MM.1S (cell line): ENCODE measurements around the gene SH3PXD2A.

ENCODE experiments used
- DNase-seq: peaks from one replicate; pipeline ENCODE4 v3.0.0-alpha.2; 2015
- H2AFZ ChIP-seq: fragments of 300-600 bp; sonication (generic); 2 replicates; pipeline ENCODE4 v1.6.0; 2016; ENCODE audit warnings: antibody characterized with exemption, low read length
- H3F3A ChIP-seq: fragments of 300-600 bp; sonication (generic); 2 replicates; pipeline ENCODE4 v1.6.1; 2016; ENCODE audit warnings: mild to moderate bottlenecking, antibody characterized with exemption, low read length, moderate library complexity, mixed read lengths; ENCODE audit not compliant: insufficient read depth
- H3K27ac ChIP-seq: fragments of 300-600 bp; sonication (generic); 2 replicates; pipeline ENCODE4 v1.5.1; 2016; ENCODE audit warnings: mild to moderate bottlenecking, low read length
- H3K27me3 ChIP-seq: fragments of 300-600 bp; sonication (generic); replicated peaks from 2 replicates; pipeline ENCODE4 v1.6.0; 2016; ENCODE audit warnings: low read length; ENCODE audit not compliant: insufficient read depth
- H3K36me3 ChIP-seq: fragments of 300-600 bp; sonication (generic); replicated peaks from 2 replicates; pipeline ENCODE4 v1.6.1; 2016; ENCODE audit warnings: mild to moderate bottlenecking, low read length, mixed read lengths; ENCODE audit not compliant: insufficient read depth
- H3K4me1 ChIP-seq: fragments of 300-600 bp; sonication (generic); 2 replicates; pipeline ENCODE4 v1.6.1; 2016; ENCODE audit warnings: low read length, mixed read lengths
- H3K4me2 ChIP-seq: fragments of 300-600 bp; sonication (generic); 2 replicates; pipeline ENCODE4 v1.6.0; 2016; ENCODE audit warnings: low read depth, low read length
- H3K4me3 ChIP-seq: fragments of 300-600 bp; sonication (generic); 2 replicates; pipeline ENCODE4 v1.5.1; 2016; ENCODE audit warnings: low read length, mixed read lengths
- H3K79me2 ChIP-seq: fragments of 300-600 bp; sonication (generic); 2 replicates; pipeline ENCODE4 v1.6.1; 2016; ENCODE audit warnings: mixed run types, low read length, mixed read lengths
- H3K9ac ChIP-seq: fragments of 300-600 bp; sonication (generic); 2 replicates; pipeline ENCODE4 v1.6.1; 2016; ENCODE audit warnings: low read length, mixed read lengths
- H3K9me2 ChIP-seq: fragments of 300-600 bp; sonication (generic); replicated peaks from 2 replicates; pipeline ENCODE4 v1.6.1; 2016; ENCODE audit warnings: mild to moderate bottlenecking, low read length, mixed read lengths; ENCODE audit not compliant: insufficient read depth
- H3K9me3 ChIP-seq: fragments of 300-600 bp; sonication (generic); replicated peaks from 2 replicates; pipeline ENCODE4 v1.6.1; 2016; ENCODE audit warnings: mild to moderate bottlenecking, low read length, mixed read lengths; ENCODE audit not compliant: insufficient read depth
- H4K20me1 ChIP-seq: fragments of 300-600 bp; sonication (generic); 2 replicates; pipeline ENCODE4 v1.6.1; 2016; ENCODE audit warnings: mild to moderate bottlenecking, low read length, moderate library complexity, mixed read lengths; ENCODE audit not compliant: insufficient read depth
- EZH2 ChIP-seq: fragments of 300-600 bp; sonication (generic); optimal IDR thresholded peaks from 2 replicates; pipeline ENCODE3; 2017; ENCODE audit warnings: low read depth, mild to moderate bottlenecking, antibody characterized with exemption, low read length, mixed read lengths
- EZH2phosphoT487 ChIP-seq: fragments of 300-600 bp; sonication (generic); IDR thresholded peaks from 2 replicates; pipeline ENCODE4 v1.6.1; 2018; ENCODE audit warnings: antibody characterized with exemption, low read length
- TF ChIP-seq, protein P1 (sequence below): fragments of 300-600 bp; sonication (generic); IDR thresholded peaks from 2 replicates; pipeline ENCODE4 v1.5.1; 2016; ENCODE audit warnings: antibody characterized with exemption, low read length, mixed read lengths

The SH3PXD2A gene

DNA sequence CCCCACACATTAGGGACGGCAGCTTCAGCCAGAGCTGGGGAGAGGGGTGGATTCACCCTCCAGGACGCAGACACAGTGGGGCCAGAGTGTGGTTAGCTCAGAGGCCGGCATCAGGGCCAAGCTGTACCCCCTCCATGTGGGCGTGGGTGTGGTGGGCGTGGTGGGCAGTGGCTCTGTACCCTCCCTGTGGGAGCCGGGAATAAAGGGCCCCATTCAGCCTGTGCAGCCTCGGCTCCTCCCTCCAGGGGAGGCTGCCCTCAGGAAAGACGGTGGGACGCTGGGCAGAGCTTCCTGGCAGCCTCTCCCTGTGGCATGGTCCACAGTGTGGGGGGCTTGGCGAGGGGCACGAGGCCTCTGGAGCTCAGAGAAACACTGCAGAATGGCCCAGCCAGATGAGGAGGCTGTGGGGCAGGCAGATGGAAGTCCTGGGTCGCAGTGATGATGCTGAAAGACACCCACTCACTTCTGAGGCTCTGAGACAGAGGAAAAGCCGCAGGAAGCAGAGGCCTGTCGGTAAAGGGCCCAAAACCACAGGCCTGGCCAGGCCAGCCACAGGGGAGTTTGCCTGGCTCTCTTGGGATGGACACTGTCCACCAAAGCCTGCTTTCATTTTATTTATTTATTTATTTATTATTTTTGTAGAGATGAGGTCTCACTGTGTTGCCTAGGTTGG, 108.0 kb downstream of the SH3PXD2A start:
- no peak overlapping the region for H2AFZ ChIP-seq
- H3K27me3 ChIP-seq, result no peaks in the 10 kb centered on the region
- H3K9me3 ChIP-seq, result no peaks in the 10 kb centered on the region
- no peaks in the 10 kb centered on the region for H3K4me1 ChIP-seq
- DNase-seq, result no peak
- H3K79me2 ChIP-seq, result no peaks in the 10 kb centered on the region
- no peak overlapping the region for H3K9ac ChIP-seq
- no peaks in the 10 kb centered on the region for H4K20me1 ChIP-seq
- H3K9me2 ChIP-seq, result no peaks in the 10 kb centered on the region
- TF ChIP-seq EZH2phosphoT487, result no peak
- TF ChIP-seq, protein P1, sequence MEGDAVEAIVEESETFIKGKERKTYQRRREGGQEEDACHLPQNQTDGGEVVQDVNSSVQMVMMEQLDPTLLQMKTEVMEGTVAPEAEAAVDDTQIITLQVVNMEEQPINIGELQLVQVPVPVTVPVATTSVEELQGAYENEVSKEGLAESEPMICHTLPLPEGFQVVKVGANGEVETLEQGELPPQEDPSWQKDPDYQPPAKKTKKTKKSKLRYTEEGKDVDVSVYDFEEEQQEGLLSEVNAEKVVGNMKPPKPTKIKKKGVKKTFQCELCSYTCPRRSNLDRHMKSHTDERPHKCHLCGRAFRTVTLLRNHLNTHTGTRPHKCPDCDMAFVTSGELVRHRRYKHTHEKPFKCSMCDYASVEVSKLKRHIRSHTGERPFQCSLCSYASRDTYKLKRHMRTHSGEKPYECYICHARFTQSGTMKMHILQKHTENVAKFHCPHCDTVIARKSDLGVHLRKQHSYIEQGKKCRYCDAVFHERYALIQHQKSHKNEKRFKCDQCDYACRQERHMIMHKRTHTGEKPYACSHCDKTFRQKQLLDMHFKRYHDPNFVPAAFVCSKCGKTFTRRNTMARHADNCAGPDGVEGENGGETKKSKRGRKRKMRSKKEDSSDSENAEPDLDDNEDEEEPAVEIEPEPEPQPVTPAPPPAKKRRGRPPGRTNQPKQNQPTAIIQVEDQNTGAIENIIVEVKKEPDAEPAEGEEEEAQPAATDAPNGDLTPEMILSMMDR, result no peak
- no peaks in the 10 kb centered on the region for H3F3A ChIP-seq
- no peak overlapping the region for H3K4me3 ChIP-seq
- no peak overlapping the region for H3K27ac ChIP-seq
- no peak overlapping the region for H3K4me2 ChIP-seq
- no peaks in the 10 kb centered on the region for H3K36me3 ChIP-seq

DNA sequence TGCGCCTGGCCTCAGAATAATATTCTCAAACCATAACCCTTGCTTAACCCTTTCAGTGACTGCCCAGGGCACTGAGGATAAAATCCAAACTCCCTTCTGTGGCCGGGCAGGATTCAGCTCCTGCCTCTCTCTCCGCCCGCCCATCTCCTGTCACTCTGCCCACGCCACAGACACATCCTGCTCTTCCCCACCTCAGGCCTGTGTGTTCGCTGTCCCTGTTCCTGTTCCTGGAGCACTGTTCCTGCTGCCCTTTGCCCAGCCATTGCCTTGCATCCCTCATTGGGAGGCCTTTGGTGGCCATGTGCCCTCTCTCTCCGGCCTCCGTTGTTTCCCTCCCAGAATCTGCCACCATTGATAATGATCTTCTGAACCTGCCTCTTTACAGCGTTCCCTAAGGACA, 108.8 kb downstream of the SH3PXD2A start:
- Histone ChIP-seq H3K4me1 (no peaks in the 10 kb centered on the region), H3K36me3 (no peaks in the 10 kb centered on the region), H3K79me2 (no peaks in the 10 kb centered on the region), H3K27ac (no peak overlapping the region), H3F3A (no peaks in the 10 kb centered on the region), H2AFZ (no peak overlapping the region), H3K9me2 (no peaks in the 10 kb centered on the region), H4K20me1 (no peaks in the 10 kb centered on the region), H3K27me3 (no peaks in the 10 kb centered on the region), H3K9ac (no peak overlapping the region), H3K4me2 (no peak overlapping the region), H3K4me3 (no peak overlapping the region), H3K9me3 (no peaks in the 10 kb centered on the region)
- TF ChIP-seq, protein P1, result no peak
- TF ChIP-seq EZH2 (no peak), EZH2phosphoT487 (no peak)
- DNase-seq, result no peak

DNA sequence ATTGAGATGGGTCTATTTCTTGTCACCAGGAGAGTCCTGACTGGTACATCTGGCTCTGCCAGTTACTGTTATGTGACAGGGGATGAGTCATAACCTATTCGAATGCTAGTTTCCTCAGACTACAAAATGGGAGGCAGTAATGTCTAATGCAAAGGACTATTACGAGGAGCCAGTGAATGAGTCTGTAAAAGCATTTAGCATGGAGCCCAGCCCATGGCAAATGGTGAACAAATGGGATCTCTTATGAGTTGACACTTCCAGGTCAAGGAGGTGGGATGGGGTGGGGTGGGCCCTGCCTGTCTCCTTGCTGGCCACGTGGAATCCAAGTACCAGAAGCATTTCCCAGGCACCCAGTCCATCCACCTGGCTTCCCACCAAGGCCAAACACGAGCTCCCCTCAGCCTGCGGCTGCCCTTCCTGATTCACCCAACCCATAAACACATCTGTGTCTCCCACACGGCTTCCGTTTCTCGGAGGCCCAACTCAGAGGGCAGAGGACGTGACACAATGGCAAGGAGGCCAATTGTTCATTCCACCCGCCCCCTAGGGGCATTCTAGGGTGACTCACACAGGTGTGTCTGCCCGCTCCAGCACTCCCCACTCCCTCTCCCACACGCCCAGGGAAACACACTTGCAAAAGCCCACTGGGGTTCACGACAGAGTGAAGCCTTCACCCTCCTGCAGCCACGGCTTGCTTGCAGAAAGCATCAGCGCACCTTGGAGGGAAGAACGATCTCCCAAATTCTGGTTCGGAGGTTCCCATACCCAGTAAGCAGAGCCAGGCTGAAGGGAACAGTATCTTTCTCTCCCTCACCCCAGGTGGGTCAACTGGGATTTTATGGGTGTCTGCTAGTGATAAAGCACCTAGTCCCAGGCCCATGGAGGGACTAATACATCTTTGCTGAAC, 109.8 kb downstream of the SH3PXD2A start:
- Histone ChIP-seq H3K9me2 (no peaks in the 10 kb centered on the region), H3K79me2 (no peaks in the 10 kb centered on the region), H3K27ac (no peak overlapping the region), H3K4me1 (no peaks in the 10 kb centered on the region), H3F3A (no peaks in the 10 kb centered on the region), H4K20me1 (no peaks in the 10 kb centered on the region), H3K9ac (no peak overlapping the region), H3K36me3 (no peaks in the 10 kb centered on the region), H3K27me3 (no peaks in the 10 kb centered on the region), H3K4me2 (no peak overlapping the region), H3K9me3 (no peaks in the 10 kb centered on the region), H3K4me3 (no peak overlapping the region), H2AFZ (no peak overlapping the region)
- TF ChIP-seq EZH2phosphoT487 (no peak), EZH2 (no peak)
- TF ChIP-seq, protein P1, result no peak
- no peak for DNase-seq
